LNCaP clone FGC (cell line): ENCODE data around the gene MCOLN1.

Source experiments
- DNase-seq: peaks from one replicate; pipeline ENCODE4 v3.0.0-alpha.2; 2011; ENCODE audit warnings: low read depth
- H3K4me3 ChIP-seq: 2 replicates; pipeline ENCODE4 v1.5.1; 2011; ENCODE audit warnings: mild to moderate bottlenecking, low read depth, low read length, control low read depth
- TF ChIP-seq, protein P1 (sequence below): IDR thresholded peaks from 2 replicates; pipeline ENCODE4 v1.5.1; 2012; ENCODE audit warnings: mild to moderate bottlenecking; ENCODE audit not compliant: control insufficient read depth, insufficient read depth; ENCODE audit errors: extremely low read depth

MCOLN1 gene

GRCh38 chr19:7478843-7479227, 43.6 kb upstream of the MCOLN1 start:
- DNase-seq: no peak
- no peak overlapping the region for H3K4me3 ChIP-seq
- TF ChIP-seq, protein P1, sequence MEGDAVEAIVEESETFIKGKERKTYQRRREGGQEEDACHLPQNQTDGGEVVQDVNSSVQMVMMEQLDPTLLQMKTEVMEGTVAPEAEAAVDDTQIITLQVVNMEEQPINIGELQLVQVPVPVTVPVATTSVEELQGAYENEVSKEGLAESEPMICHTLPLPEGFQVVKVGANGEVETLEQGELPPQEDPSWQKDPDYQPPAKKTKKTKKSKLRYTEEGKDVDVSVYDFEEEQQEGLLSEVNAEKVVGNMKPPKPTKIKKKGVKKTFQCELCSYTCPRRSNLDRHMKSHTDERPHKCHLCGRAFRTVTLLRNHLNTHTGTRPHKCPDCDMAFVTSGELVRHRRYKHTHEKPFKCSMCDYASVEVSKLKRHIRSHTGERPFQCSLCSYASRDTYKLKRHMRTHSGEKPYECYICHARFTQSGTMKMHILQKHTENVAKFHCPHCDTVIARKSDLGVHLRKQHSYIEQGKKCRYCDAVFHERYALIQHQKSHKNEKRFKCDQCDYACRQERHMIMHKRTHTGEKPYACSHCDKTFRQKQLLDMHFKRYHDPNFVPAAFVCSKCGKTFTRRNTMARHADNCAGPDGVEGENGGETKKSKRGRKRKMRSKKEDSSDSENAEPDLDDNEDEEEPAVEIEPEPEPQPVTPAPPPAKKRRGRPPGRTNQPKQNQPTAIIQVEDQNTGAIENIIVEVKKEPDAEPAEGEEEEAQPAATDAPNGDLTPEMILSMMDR: no peak

- TF ChIP-seq, protein P1: no peak
- H3K4me3 ChIP-seq: no peak overlapping the region
- no peak for DNase-seq
These were observed 42.0 kb upstream of the MCOLN1 start for GRCh38 chr19:7480222-7480969.

DNA sequence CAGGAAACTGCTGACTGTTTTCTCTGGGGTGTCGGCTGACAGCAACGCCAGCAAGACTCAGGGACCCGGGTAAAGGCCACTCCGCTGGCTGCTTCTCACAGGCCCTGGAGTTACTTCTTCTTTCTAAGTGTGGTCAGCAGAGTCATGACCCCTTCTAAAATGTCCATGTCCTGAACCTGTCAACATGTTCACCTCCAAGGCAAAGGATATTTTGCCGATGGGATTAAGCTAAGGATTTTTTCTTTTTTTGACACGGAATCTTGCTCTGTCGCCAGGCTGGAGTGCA, 41.5 kb upstream of the MCOLN1 start:
- H3K4me3 ChIP-seq: no peak overlapping the region
- TF ChIP-seq, protein P1: no peak
- no peak for DNase-seq

DNA sequence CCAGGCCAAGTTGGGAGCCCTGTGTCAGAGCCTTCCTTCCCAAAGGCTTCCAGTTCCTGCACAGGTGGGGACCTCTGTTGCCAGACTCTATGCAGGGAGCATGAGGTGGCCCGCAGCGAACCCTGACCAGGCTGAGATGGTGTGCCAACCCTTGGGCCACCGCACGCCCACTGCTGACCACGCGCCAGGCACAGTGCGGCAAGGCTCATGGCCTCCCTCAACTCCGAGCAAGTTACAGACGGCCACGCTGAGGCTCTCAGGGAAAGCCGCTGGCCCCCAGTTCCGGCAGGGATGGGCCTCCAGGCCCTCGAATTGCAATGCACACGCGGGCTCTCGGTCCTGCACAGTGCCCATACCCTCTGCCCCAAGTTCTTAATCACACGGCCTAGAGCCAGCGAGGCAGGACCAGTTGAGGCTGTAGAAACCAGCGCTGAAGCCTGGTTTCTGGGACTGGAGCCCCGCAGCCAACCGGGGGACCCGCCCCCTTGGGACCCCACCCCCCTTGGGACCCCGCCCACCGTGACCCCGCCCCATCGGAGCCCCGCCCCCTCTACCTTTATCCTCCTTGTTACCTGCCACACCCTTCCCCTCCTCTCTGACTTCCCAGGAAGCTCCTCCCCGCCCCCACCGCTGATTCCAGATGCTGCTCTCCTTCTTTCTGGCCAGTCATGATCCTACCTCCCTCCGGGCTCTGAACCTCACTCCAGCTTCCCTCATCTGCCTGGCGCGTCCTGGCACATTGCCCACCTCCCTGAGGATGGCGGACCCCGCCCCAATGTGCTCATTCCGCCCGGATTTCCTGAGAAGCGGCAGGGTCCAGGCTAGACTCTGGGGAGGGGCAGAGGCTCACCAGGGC, 39.6 kb upstream of the MCOLN1 start:
- TF ChIP-seq, protein P1: no peak
- no peak overlapping the region for H3K4me3 ChIP-seq
- DNase-seq: no peak

GRCh38 chr19:7483720-7484201, 38.7 kb upstream of the MCOLN1 start:
- H3K4me3 ChIP-seq: no peak overlapping the region
- TF ChIP-seq, protein P1: no peak
- no peak for DNase-seq

GRCh38 chr19:7486923-7487322, 35.5 kb upstream of the MCOLN1 start:
- H3K4me3 ChIP-seq: no peak overlapping the region
- TF ChIP-seq, protein P1: no peak
- DNase-seq: no peak
